ENCODE data around the gene BPIFB4.
"Not testable (repeated sequence)": the region's sequence is repeated elsewhere in the genome, so short reads cannot be mapped to it uniquely, and the experiment has no call there.

Gene BPIFB4

GRCh38 chr20:33122297-33122696 lies 42.9 kb downstream of the BPIFB4 start:
- DNase-seq = not testable (repeated sequence)

- DNase-seq = no peak
These were observed 44.8 kb downstream of the BPIFB4 start for GRCh38 chr20:33124261-33124660.

GRCh38 chr20:33124994-33125393 lies 45.6 kb downstream of the BPIFB4 start:
- DNase-seq = no peak

GRCh38 chr20:33125983-33126382 lies 46.5 kb downstream of the BPIFB4 start:
- DNase-seq = no peak

GRCh38 chr20:33127422-33128097 lies 48.1 kb downstream of the BPIFB4 start:
- DNase-seq = no peak

GRCh38 chr20:33130568-33131061 lies 51.2 kb downstream of the BPIFB4 start:
- DNase-seq = no peak

- no peak for DNase-seq
These were observed 52.6 kb downstream of the BPIFB4 start for GRCh38 chr20:33131949-33132473.

GRCh38 chr20:33132513-33133372 lies 53.3 kb downstream of the BPIFB4 start:
- DNase-seq = no peak

- no peak for DNase-seq
These were observed 54.0 kb downstream of the BPIFB4 start for GRCh38 chr20:33133373-33133941.

GRCh38 chr20:33137195-33137594 lies 57.8 kb downstream of the BPIFB4 start:
- no peak for DNase-seq

- DNase-seq = no peak
These were observed 60.0 kb downstream of the BPIFB4 start for GRCh38 chr20:33139467-33139866.

GRCh38 chr20:33145521-33145920 lies 66.1 kb downstream of the BPIFB4 start:
- DNase-seq = no peak

GRCh38 chr20:33147299-33147698 lies 67.9 kb downstream of the BPIFB4 start:
- no peak for DNase-seq

- no peak for DNase-seq
These were observed 68.6 kb downstream of the BPIFB4 start for GRCh38 chr20:33148040-33148439.

GRCh38 chr20:33154252-33154651 lies 74.8 kb downstream of the BPIFB4 start:
- no peak for DNase-seq

- no peak for DNase-seq
These were observed 79.4 kb downstream of the BPIFB4 start for GRCh38 chr20:33158637-33159385.

- no peak for DNase-seq
These were observed 80.3 kb downstream of the BPIFB4 start for GRCh38 chr20:33159713-33160112.

- no peak for DNase-seq
These were observed 81.2 kb downstream of the BPIFB4 start for GRCh38 chr20:33160681-33161080.
